Smooth muscle cell (in vitro differentiated cells): ENCODE measurements around the gene RPL15. TPM values are rescaled to one million over a fixed set of nuclear protein-coding genes. Genes with fewer than 3 reads are reported as not detected.

Source experiments
- DNase-seq: peaks from one replicate; lab custom pipeline; 2025; ENCODE audit not compliant: unreplicated experiment; lab: John Stamatoyannopoulos, UW
- H2AFZ ChIP-seq: fragments of 200-600 bp; sonication (generic); 2 replicates; pipeline ENCODE4 v1.6.0; 2016; ENCODE audit warnings: antibody characterized with exemption, low read depth, mild to moderate bottlenecking
- H3F3A ChIP-seq: fragments of 200-600 bp; sonication (generic); 2 replicates; pipeline ENCODE4 v1.6.0; 2017; ENCODE audit warnings: antibody characterized with exemption, low read depth
- H3K27ac ChIP-seq: fragments of 200-600 bp; sonication (generic); 2 replicates; pipeline ENCODE4 v1.5.1; 2016; ENCODE audit warnings: low read depth, mild to moderate bottlenecking
- H3K27me3 ChIP-seq: fragments of 200-600 bp; sonication (generic); 2 replicates; pipeline ENCODE4 v1.6.1; 2016; ENCODE audit warnings: low read depth, mild to moderate bottlenecking
- H3K36me3 ChIP-seq: fragments of 200-600 bp; sonication (generic); 2 replicates; pipeline ENCODE4 v1.5.1; 2016; ENCODE audit warnings: low read depth
- H3K4me1 ChIP-seq: fragments of 200-600 bp; sonication (generic); 2 replicates; pipeline ENCODE4 v1.5.1; 2016; ENCODE audit warnings: low read depth
- H3K4me2 ChIP-seq: fragments of 200-600 bp; sonication (generic); 2 replicates; pipeline ENCODE4 v1.6.0; 2016; ENCODE audit warnings: mild to moderate bottlenecking
- H3K4me3 ChIP-seq: fragments of 200-600 bp; sonication (generic); 2 replicates; pipeline ENCODE4 v1.5.1; 2016; ENCODE audit warnings: mild to moderate bottlenecking
- H3K79me2 ChIP-seq: fragments of 200-600 bp; sonication (generic); 2 replicates; pipeline ENCODE4 v1.6.0; 2016; ENCODE audit warnings: low read depth, mild to moderate bottlenecking
- H3K9ac ChIP-seq: fragments of 200-600 bp; sonication (generic); 2 replicates; pipeline ENCODE4 v1.6.0; 2016; ENCODE audit warnings: low read depth
- H3K9me3 ChIP-seq: fragments of 200-600 bp; sonication (generic); replicated peaks from 2 replicates; pipeline ENCODE4 v1.5.1; 2016; ENCODE audit warnings: low read depth
- H4K20me1 ChIP-seq: fragments of 200-600 bp; sonication (generic); 2 replicates; pipeline ENCODE4 v1.6.0; 2016; ENCODE audit warnings: low read depth
- CTCF ChIP-seq: fragments of 200-600 bp; sonication (generic); IDR thresholded peaks from 2 replicates; pipeline ENCODE4 v1.5.1; 2017; ENCODE audit warnings: borderline replicate concordance, mild to moderate bottlenecking, antibody characterized with exemption; ENCODE audit not compliant: insufficient read depth, poor library complexity, severe bottlenecking
- WGBS: methylation state at CpG from one replicate; pipeline ENCODE4 v1.1.7; 2016; ENCODE audit warnings: low lambda C conversion rate; 5-methylcytosine and 5-hydroxymethylcytosine counted together
- polyA plus RNA-seq: library from polyadenylated mRNA; unstranded; fragments of >200 nt; fragmentation: Nextera tagmentation; extraction: Ambion mirVana; gene quantifications from 2 replicates; pipeline ENCODE4 v1.2.1, GENCODE V29; 2016
- total RNA-seq: library from RNA; depleted of rRNA; stranded (reverse); fragments of >200 nt; gene quantifications from 2 replicates; pipeline ENCODE4 v1.2.3, GENCODE V29; 2014

The RPL15 gene
- total and polyA plus RNA-seq, 2 experiments from 2014 or later = 1,471 to 2,505 TPM

- no peak overlapping the region for H2AFZ ChIP-seq
- H3K36me3 ChIP-seq = no peaks in the 10 kb centered on the region
- no peak overlapping the region for H3K4me3 ChIP-seq
- no peaks in the 10 kb centered on the region for H3K4me1 ChIP-seq
- no peak for TF ChIP-seq CTCF
- no peaks in the 10 kb centered on the region for H3K79me2 ChIP-seq
- no peak for DNase-seq
- no peak overlapping the region for H3K9ac ChIP-seq
- H3K27me3 ChIP-seq = no peaks in the 10 kb centered on the region
- peaks cover 1% of the 10 kb centered on the region for H4K20me1 ChIP-seq
- no peak overlapping the region for H3K4me2 ChIP-seq
- WGBS = 87% methylated on average over 7 of the region's 7 CpGs
- H3K27ac ChIP-seq = no peak overlapping the region
- H3K9me3 ChIP-seq = no peaks in the 10 kb centered on the region
- H3F3A ChIP-seq = no peaks in the 10 kb centered on the region
Observed at GRCh38 chr3:23926246-23926645, 9.3 kb downstream of the RPL15 start.

DNA sequence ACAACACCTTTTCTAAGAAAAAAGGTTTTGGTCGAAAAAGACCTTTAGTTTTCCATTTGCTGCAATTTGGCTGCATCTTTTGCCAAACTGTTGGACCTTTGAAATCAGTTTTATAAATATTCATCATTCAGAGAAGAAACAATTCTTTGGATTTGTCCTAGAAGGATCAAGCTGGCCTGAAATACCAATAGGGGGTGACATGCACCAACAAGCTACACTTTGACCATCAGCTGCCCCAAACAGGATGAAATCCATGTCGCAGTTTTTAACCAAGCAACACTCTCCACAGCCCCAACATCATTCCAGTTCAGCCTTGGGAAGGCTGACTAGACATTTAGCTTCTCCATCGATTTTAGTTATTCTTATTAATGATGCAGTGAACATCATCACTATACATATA, 9.8 kb downstream of the RPL15 start:
- Histone ChIP-seq H3K4me2 (no peak overlapping the region), H3K27ac (no peak overlapping the region), H3K36me3 (no peaks in the 10 kb centered on the region), H4K20me1 (no peaks in the 10 kb centered on the region), H3F3A (no peaks in the 10 kb centered on the region), H3K9ac (no peak overlapping the region), H3K79me2 (no peaks in the 10 kb centered on the region), H3K27me3 (no peaks in the 10 kb centered on the region), H3K4me3 (no peak overlapping the region), H3K4me1 (no peaks in the 10 kb centered on the region), H2AFZ (no peak overlapping the region), H3K9me3 (no peaks in the 10 kb centered on the region)
- 87% methylated on average over 3 of the region's 3 CpGs for WGBS
- DNase-seq = no peak
- no peak for TF ChIP-seq CTCF

GRCh38 chr3:23928524-23928923, 11.6 kb downstream of the RPL15 start:
- no peak for DNase-seq
- Histone ChIP-seq H3K4me1 (no peaks in the 10 kb centered on the region), H3K79me2 (no peaks in the 10 kb centered on the region), H4K20me1 (no peaks in the 10 kb centered on the region), H3K4me3 (no peak overlapping the region), H3F3A (no peaks in the 10 kb centered on the region), H3K4me2 (no peak overlapping the region), H3K36me3 (no peaks in the 10 kb centered on the region), H3K27me3 (no peaks in the 10 kb centered on the region), H3K9me3 (no peaks in the 10 kb centered on the region), H3K9ac (no peak overlapping the region), H2AFZ (no peak overlapping the region), H3K27ac (no peak overlapping the region)
- no peak for TF ChIP-seq CTCF
- 66% methylated on average over 8 of the region's 8 CpGs for WGBS

DNA sequence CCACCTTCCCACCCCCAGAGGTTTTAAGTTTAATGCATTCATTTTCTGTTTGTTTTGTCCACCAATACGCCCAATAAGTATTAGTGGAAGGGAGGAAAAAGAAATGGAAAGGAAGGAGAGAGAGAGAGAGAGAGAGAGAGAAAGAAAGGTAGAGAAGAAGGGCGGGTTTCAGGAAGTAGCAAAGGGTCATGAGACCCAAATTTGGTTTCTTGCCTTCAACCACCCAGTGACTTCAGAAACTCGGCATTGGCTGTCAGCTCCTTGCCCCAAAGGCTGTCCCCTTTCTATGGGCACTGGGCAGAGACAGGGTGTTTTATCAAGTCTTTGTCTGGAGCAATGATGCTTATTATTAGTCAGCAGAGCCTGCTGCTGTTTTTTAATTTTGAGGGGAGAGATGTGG, 14.7 kb downstream of the RPL15 start:
- WGBS = 90% methylated on average over 3 of the region's 3 CpGs
- no peak for TF ChIP-seq CTCF
- Histone ChIP-seq H3K4me1 (no peaks in the 10 kb centered on the region), H3K4me3 (no peak overlapping the region), H3K9me3 (no peaks in the 10 kb centered on the region), H3K9ac (no peak overlapping the region), H3K27ac (no peak overlapping the region), H3K36me3 (no peaks in the 10 kb centered on the region), H2AFZ (no peak overlapping the region), H3K79me2 (no peaks in the 10 kb centered on the region), H3K27me3 (no peaks in the 10 kb centered on the region), H3K4me2 (no peak overlapping the region), H4K20me1 (no peaks in the 10 kb centered on the region), H3F3A (no peaks in the 10 kb centered on the region)
- no peak for DNase-seq
